Measurements from ENCODE around the gene ENPP6. TPM values are rescaled to one million over a fixed set of nuclear protein-coding genes. Genes with fewer than 3 reads are reported as not detected.

The ENPP6 gene
- total and polyA plus RNA-seq, 2 experiments from 2014 or later, result 0.11 TPM; not detected in 1

- Mint-ChIP-seq H3K27ac (no peak overlapping the region), H3K4me1 (no peaks in the 10 kb centered on the region), H3K36me3 (ENCODE audit: low read depth) (no peaks in the 10 kb centered on the region; the same call in 2 of the 3 replicates), H3K27me3 (ENCODE audit: insufficient read depth, low read depth, poor library complexity) (peaks cover 3% of the 10 kb centered on the region), H3K4me3 (no peak overlapping the region), H3K9me3 (no peaks in the 10 kb centered on the region; the same call in 2 of the 3 replicates)
- Histone ChIP-seq H2AFZ (no peak overlapping the region), H3F3A (replicated peaks; ENCODE audit: low read depth) (no peaks in the 10 kb centered on the region), H3K4me3 (no peak overlapping the region), H3K27ac (ENCODE audit: low read depth) (no peak overlapping the region), H3K27me3 (ENCODE audit: insufficient read depth) (no peaks in the 10 kb centered on the region), H4K20me1 (replicated peaks; ENCODE audit: insufficient read depth) (no peaks in the 10 kb centered on the region), H3K4me1 (ENCODE audit: insufficient read depth) (no peaks in the 10 kb centered on the region), H3K9me2 (ENCODE audit: insufficient read depth) (peaks cover 10% of the 10 kb centered on the region; the same call in 1 of the 2 replicates), H3K79me2 (replicated peaks; ENCODE audit: insufficient read depth) (no peaks in the 10 kb centered on the region), H3K36me3 (ENCODE audit: insufficient read depth) (no peaks in the 10 kb centered on the region), H3K4me2 (no peak overlapping the region)
- no peak for DNase-seq (ENCODE audit: low spot score)
- no peak for ATAC-seq
- TF ChIP-seq ETS1 (IDR thresholded peaks at IDR 0.05), result no peak
- TF ChIP-seq ZNF462 (CRISPR knock-in tag; IDR thresholded peaks at IDR 0.05), result no peak
- no peak for TF ChIP-seq STAT1 (IDR thresholded peaks at IDR 0.05; ENCODE audit: unreplicated experiment)
- TF ChIP-seq NANOG (IDR thresholded peaks at IDR 0.05; ENCODE audit: borderline replicate concordance), result no peak
- TF ChIP-seq CREB1 (CRISPR knock-in tag; IDR thresholded peaks at IDR 0.05; ENCODE audit: low read depth), result no peak
- TF ChIP-seq ZNF331 (CRISPR knock-in tag; IDR thresholded peaks at IDR 0.05; ENCODE audit: low read depth), result no peak
Observed at GRCh38 chr4:184157322-184157721, 60.4 kb downstream of the ENPP6 start.
